GM21737 (cell line): Measurements from ENCODE around the gene BCL2L11.

Experiments used
- ATAC-seq: cut with Tn5 transposase; IDR thresholded peaks from one replicate; pipeline ENCODE4 v1.9.1; 2021; ENCODE audit warnings: mild to moderate bottlenecking, moderate library complexity; ENCODE audit not compliant: unreplicated experiment

The BCL2L11 gene

DNA sequence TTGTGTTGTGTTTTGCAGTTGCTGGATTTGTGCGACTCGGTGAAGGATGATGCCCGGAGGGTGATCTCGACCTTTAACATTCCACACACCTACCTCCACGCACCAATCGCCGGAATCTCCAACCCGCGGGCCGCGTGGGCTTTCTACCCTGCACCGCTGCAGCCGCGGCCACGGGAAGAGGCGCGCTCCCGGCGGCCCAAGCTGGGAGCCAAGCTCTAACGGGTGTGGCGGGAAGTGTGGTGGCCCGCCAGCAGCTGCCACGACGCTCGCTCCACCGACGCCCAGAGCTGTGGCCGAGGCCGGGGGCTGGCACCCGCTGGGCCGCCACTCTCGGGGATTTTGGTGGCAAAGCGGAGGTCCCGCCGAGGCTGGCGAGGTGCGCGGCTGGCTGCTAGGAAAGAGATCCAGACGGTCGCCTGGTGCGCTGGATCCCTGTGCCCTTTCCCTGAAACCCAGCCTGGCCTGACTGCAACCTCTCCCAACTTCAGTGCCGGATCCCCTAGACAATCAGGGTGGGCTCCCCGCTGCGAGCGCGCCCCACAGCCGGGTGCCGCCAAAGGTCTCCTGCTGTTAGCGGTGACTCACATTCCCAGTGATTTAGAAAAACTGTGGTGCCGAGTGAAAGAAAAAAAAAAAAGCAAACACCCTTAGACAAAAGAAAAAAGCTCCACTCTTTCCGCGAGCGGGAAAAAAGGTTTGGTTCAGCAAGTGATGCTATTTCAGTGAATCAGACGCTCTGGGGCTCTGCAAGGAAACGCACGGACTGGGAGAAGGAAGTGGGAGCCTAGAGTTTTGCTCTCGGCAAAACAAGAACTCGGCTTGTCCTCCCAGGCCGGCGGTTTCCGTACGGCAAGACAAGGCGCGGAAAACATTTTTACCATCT, 2.9 kb upstream of the BCL2L11 start:
- ATAC-seq = no peak

DNA sequence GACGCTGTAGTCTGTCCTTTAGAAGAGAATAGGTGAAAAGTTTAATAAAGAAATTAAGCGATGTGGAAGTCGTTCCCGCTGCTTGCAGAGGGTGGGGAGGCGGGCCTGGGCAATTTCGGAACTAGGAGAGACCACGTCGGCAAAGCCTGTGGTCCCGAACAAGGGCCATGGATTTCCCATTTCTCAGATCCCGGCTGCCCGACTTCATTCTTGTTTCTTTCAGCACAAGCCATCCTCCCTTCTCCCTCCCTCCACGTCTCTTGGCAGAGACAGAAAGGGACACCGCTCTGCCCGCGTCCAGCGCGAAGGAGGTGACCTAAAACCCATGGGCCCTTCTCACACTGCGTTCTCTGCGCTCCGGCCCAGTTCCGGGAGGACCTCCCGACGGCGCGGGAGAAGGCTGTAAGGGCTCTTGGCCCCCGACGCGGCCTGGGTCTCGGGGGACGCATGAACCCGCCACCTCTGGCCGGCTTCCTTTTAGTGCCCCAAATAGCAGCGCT, 2.2 kb upstream of the BCL2L11 start:
- ATAC-seq = no peak

GRCh38 chr2:111118981-111119821, 1.5 kb upstream of the BCL2L11 start:
- no peak for ATAC-seq

- no peak for ATAC-seq
These were observed 877 bp upstream of the BCL2L11 start for GRCh38 chr2:111119822-111120252.

DNA sequence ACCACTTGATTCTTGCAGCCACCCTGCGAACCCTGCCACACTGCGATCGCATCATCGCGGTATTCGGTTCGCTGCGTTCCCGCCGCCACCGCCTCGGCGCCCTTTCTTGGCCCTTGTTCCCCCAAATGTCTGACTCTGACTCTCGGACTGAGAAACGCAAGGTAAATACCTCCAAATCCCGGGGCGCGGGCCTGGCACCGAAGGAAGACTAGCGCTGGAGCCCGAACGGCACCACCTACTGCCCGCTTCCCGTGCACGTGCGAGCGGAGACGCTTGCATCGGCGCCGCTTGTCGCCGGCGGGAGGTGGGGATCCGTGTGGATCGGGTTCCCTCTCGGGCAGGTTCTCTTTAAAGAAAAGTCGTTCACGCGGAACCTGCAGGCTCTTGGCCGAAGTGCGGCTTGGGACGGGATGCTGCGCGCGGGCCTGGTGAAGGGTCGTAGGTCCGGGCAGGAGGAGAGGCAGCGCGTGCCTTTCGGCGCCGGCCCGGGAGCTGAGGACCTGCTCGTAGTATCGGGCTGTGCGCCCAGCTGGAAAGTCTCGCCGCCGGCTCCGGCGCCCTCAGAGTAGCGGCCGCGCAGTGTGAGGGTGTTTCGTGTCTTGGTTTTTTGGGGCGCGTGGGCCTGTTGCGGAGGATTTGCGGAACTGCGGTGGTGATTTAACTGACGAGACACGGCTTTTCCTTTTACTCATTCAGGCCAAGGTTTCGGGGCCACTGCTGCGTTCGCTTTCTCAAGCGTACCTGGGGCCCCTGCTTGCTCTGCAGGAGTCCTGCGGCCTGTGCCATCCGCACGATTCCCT, 514 bp downstream of the BCL2L11 start:
- ATAC-seq = no peak

DNA sequence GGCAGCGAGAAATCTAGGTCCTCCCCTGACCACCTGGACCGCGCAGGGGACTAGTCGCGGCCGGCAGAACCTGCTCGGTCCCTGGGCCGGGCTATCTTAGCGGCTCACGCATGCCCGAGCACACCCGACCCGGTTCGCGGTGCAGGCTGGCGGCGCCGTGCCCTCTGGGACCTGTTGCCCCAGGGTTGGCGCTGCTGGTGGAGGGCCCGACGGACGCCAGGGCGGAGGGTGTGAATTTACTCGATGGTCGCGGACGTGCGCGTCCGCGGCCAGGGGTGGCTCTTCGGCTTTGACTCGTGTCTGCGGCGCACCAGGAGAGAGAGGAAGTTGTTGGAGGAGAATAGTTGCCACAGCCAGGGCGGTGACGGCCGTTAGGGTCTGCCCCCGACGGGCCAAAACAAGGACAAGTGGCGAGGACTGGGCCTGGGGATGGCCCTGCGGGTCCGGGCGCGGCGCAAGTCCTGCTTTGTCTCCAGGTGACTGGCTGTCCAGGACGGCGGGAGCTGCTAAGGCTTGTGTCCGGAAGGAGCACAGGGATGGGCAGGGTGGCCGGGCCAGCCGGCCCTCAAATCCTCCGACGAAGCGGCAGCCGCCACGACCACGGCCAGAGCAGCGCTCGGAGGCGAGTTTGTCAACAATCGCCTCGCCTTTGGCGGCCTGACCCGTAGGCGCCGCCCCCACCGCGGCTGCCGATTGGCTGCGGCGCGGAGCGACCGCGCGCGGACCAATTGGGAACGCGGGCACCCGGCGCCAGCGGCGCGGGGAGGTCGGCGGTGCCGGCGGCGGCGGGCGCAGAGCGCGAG, 1.3 kb downstream of the BCL2L11 start:
- peak; percentile 41 for ATAC-seq

DNA sequence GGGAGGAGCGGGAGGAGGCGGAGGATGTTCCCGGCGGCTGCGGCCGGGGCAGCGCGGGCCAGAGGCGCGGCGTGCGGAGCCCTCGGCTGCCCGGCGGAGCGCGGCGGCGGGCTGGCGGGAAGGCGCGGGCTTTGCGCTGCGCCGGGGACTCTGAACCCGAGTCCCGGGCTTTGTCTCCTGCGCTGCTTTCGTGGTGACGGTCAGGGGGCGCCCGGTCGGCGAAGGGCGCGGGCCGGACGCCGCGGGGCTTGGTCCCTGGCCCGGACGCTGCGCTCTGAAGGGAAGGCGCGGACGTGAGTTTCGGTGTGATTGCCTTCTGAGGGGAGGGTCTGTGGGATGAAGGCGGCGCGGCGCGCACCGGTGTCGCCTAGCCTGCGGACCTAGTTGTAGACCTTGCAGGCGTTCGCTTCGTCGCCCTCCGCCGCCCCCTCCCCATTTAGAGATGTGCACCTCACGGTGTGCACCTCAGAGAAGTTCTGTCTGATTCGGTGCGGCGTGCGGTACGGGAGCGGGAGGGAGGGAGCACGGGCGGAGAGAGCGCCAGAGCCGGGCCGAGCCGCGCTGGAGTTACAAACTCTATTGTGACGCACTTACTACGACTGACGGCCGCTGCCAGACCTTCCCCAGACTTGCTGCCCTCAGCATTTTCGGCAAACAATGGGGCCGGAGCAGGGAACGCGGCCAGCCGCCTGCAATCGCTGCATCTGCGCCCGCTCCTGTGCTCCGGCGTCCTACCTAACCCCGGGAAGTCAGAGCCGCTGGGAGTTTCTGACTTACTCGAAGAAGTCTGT, 2.1 kb downstream of the BCL2L11 start:
- peak; percentile 3 for ATAC-seq

DNA sequence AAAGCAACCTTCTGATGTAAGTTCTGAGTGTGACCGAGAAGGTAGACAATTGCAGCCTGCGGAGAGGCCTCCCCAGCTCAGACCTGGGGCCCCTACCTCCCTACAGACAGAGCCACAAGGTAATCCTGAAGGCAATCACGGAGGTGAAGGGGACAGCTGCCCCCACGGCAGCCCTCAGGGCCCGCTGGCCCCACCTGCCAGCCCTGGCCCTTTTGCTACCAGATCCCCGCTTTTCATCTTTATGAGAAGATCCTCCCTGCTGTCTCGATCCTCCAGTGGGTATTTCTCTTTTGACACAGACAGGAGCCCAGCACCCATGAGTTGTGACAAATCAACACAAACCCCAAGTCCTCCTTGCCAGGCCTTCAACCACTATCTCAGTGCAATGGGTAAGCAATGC, 3.0 kb downstream of the BCL2L11 start:
- no peak for ATAC-seq

- no peak for ATAC-seq
These were observed 5.9 kb downstream of the BCL2L11 start for GRCh38 chr2:111126581-111126980.

DNA sequence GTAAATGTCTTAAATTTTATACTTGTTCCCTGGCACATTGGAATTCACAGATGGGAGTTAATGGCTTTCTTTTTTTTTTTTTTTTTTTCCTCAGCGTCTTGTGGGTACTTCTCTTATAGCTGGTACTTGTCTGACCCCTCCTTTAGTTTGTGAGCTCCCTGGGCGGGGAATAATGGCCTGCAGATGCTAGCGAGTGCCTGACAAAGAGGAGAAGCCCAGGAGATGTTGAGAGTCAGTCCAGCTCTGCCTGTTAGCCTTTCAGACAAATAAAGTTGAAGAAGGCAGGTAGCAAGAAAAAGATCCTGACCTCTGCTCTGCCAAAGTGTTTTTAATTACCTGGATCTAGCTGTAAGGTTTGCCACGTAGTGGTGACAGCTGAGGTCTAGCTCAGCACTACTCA, 6.6 kb downstream of the BCL2L11 start:
- no peak for ATAC-seq

DNA sequence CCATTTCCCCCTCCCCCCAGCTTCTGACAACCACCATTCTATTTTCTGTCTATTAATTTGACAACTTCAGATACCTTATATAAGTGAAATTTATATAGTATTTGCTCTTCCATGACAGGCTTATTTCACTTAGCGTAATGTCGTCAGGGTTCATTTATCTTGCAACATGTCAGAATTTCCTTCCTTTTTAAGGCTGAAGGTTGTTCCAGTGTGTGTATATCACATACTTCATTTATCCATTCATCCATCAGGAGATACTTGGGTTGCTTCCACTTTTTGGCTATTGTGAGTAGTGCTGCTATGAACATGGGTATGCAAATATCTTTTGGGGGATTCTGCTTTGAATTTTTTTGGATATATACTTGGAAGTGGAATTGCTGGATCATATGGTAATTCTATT, 7.4 kb downstream of the BCL2L11 start:
- no peak for ATAC-seq

- ATAC-seq = no peak
These were observed 12.9 kb downstream of the BCL2L11 start for GRCh38 chr2:111133603-111134002.

DNA sequence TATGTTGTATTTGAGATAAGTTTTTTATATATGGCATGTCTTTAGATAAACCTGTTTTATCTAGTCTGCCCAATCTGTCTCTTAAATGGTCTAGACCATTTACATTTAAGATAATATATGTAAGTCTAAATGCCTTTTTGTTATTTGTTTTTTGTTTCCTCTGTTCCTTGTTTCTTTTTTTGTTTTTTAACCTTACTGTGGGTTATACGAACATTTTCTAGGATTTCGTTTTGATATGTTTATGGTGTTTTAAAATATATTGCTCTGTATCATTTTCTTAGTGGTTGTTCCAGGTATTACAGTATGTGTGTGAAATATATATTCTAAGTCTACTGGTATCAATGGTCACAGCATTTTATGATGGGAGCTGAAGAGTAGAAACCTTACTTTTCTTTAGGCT, 13.3 kb downstream of the BCL2L11 start:
- ATAC-seq = no peak

DNA sequence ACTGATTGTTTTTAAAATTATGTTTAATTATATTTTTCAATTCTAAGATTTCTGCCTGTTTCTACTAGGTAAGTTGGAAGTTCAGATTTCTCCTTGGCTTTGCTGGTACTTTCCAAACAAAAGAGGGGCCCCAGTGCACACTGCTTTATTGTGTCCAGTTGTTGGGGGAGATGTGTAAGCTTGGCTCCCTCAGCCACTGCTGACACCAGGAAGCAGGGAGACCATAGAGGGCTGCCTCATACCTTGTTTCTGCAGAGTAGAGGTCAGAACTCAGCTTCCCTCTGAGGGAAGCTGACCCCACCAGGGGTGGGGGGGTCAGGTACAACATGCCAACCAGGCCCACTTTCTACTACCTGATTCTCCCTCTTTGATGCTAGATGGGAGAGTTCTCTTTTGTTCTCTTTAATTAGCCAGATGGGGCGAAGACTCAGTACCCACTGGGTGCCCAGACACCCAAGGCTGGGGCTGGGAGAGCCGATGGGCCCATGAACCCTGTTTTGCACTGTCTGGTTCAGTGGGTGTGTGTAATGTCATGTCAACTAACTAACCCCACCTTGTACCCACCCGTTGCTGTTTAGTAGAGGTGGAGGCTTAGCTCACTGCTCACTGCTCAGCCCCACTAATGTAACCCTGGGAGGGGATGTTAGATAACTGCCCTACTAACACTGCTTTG, 14.7 kb downstream of the BCL2L11 start:
- ATAC-seq = no peak

- ATAC-seq = no peak
These were observed 15.2 kb downstream of the BCL2L11 start for GRCh38 chr2:111135910-111136297.

GRCh38 chr2:111138839-111139238, 18.1 kb downstream of the BCL2L11 start:
- no peak for ATAC-seq

- no peak for ATAC-seq
These were observed 19.1 kb downstream of the BCL2L11 start for GRCh38 chr2:111139637-111140317.

- ATAC-seq = no peak
These were observed 20.1 kb downstream of the BCL2L11 start for GRCh38 chr2:111140815-111141214.
